Measurements from ENCODE around the gene ASAP3. TPM values are rescaled to one million over a fixed set of nuclear protein-coding genes. Genes with fewer than 3 reads are reported as not detected.

ASAP3 gene
- 10 to 100 TPM; 28.2 to 50.4 TPM for total RNA-seq

DNA sequence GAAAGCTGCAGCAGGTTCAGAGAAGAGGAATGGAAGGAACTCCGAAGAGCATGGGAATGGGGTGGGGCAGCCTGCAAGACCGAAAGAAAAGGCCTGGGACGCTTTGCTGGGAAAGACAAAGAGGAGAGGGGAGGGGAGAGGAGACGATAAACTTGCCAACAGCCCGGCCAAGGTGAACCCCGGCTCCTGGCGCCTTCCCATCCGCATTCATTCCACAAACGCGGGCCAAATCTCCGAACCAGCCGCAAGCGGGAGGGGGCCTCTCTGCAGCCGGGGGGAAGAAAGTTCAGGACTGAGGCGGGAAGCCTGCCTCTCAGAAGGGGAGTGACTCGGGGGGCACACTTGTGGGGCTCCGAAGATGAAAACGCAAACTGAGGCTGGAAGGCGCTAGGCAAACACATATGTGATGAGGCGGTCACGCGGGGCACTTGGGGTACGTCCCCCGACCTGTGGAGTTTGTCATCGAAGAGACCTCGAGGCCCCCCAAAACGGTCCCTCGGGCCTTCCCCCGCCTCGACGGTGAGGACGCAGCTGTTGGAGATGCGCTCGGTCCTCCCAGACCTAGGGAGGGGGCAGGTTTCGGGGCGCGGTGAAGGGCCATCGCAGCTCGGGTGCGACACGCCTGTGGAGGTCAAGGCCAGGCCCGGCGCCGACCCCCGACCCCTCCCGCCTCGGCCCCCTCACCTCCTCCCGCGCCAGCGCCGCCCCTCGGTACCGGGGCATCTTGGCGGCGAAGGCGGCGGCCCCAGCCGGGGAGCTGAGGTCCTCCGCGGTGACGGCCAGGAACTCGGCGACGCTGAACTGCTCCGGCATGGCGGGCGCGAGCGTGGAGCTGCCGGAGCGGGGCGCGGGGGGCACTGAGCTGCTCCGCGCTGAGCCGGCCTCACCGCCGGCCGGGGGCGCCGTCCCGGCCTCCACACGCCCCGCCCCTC, at the start of gene ASAP3:
Gene ASAP3 (minus strand): TSS at position 859 of the 932 bp plus-strand sequence. CDS start 46 bp downstream, at position 813.
- Histone ChIP-seq H3K27me3 (replicated peaks; ENCODE audit: insufficient read depth) (no peaks in the 10 kb centered on the region), H3K27ac (peak within 1 kb of the TSS; percentile 68 to 79), H3K4me1 (ENCODE audit: control insufficient read depth in 1 of 2, low read depth in 2 of 2) (peaks cover 0 to 41% of the 10 kb centered on the region in 2 donors), H3K4me3 (peak within 1 kb of the TSS; percentile 91), H3K36me3 (no peaks in the 10 kb centered on the region), H3K9me3 (no peaks in the 10 kb centered on the region)
- DNase-seq (ENCODE audit: low spot score) (no peak), ATAC-seq (ENCODE audit: insufficient number of reproducible peaks, low FRiP score, low read depth) (peak; percentile 4)
- TF ChIP-seq, protein P1, sequence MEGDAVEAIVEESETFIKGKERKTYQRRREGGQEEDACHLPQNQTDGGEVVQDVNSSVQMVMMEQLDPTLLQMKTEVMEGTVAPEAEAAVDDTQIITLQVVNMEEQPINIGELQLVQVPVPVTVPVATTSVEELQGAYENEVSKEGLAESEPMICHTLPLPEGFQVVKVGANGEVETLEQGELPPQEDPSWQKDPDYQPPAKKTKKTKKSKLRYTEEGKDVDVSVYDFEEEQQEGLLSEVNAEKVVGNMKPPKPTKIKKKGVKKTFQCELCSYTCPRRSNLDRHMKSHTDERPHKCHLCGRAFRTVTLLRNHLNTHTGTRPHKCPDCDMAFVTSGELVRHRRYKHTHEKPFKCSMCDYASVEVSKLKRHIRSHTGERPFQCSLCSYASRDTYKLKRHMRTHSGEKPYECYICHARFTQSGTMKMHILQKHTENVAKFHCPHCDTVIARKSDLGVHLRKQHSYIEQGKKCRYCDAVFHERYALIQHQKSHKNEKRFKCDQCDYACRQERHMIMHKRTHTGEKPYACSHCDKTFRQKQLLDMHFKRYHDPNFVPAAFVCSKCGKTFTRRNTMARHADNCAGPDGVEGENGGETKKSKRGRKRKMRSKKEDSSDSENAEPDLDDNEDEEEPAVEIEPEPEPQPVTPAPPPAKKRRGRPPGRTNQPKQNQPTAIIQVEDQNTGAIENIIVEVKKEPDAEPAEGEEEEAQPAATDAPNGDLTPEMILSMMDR (IDR thresholded peaks at IDR 0.05) = no peak

DNA sequence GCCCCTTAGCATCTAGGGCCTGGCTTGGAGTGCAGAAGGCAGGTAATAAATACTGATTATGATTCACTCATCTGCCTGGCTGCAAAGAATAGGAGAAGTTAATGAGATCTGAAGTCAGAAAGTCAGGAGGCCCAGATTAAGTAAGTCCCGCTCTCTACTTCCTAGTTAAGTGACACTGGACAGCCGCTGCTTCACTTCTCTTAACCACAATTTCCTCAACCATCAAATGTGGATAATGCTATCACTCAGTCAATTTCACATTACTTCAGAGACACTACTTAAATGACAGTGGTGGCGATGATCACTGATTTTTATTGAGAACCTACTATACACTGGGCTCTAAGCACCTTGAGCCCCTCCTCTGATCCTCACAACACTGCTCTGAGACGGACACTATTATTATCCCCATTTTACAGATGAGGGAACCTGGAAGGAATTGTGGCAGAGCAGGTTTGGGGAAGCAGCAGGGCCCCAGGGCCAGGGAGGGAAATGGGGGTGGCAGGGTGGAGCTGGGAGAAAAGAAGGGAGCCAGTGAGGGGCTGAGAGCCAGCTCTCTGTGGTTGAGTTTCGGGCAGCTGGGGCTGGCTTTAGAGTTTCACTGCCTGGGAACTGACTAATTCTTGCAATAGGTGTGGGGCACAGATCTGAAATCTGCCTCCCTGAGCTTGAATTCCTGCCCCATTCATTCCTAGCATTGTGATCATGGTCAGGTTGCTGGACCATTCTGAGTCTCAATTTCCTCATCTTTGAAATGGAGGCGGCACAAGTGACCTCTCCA, 49.5 kb upstream of the ASAP3 start:
- H3K9me3 ChIP-seq = no peaks in the 10 kb centered on the region
- H3K36me3 ChIP-seq = no peaks in the 10 kb centered on the region
- no peak overlapping the region for H3K4me3 ChIP-seq
- peaks cover 13 to 18% of the 10 kb centered on the region in 2 donors for H3K4me1 ChIP-seq (ENCODE audit: control insufficient read depth in 1 of 2, low read depth in 2 of 2)
- TF ChIP-seq, protein P1 (IDR thresholded peaks at IDR 0.05) = no peak
- H3K27me3 ChIP-seq (replicated peaks; ENCODE audit: insufficient read depth) = no peaks in the 10 kb centered on the region
- ATAC-seq (ENCODE audit: insufficient number of reproducible peaks, low FRiP score, low read depth) (no peak), DNase-seq (ENCODE audit: low spot score) (no peak)
- H3K27ac ChIP-seq = no peak overlapping the region

DNA sequence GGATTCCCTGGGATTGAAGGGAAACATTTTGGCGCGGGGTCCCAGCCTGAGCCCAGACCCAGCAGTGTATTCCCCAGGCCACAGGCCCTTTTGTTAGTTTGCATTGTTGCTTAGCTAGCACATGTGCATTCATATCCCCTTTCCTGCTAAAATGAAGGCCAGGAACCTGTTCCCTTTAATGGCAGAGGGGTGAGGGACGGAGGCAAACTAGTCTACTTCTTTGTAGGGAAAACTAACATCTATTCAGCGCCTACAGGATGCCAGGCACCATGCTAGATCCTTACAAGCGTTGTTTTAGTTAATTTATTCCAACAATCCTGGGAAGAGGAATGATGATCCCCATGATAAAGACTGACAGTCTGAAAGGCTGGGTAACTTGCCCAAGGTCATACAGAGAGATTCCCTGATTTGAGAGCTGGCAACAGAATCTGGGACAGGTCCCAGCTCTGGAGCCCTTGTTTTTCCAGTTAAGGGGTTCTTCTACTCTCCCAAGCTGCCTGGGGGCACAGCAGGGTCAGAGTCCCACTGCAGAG, 47.6 kb upstream of the ASAP3 start:
- ATAC-seq (ENCODE audit: insufficient number of reproducible peaks, low FRiP score, low read depth) = no peak
- TF ChIP-seq, protein P1 (IDR thresholded peaks at IDR 0.05) = peak; percentile 2
- Histone ChIP-seq H3K4me1 (ENCODE audit: control insufficient read depth in 1 of 2, low read depth in 2 of 2) (peaks cover 13 to 26% of the 10 kb centered on the region in 2 donors), H3K36me3 (no peaks in the 10 kb centered on the region), H3K27ac (peak overlapping the region in 1 of 2 donors; percentile 41), H3K9me3 (no peaks in the 10 kb centered on the region), H3K27me3 (replicated peaks; ENCODE audit: insufficient read depth) (no peaks in the 10 kb centered on the region), H3K4me3 (peak overlapping the region; percentile 76)
- no peak for DNase-seq (ENCODE audit: low spot score)

DNA sequence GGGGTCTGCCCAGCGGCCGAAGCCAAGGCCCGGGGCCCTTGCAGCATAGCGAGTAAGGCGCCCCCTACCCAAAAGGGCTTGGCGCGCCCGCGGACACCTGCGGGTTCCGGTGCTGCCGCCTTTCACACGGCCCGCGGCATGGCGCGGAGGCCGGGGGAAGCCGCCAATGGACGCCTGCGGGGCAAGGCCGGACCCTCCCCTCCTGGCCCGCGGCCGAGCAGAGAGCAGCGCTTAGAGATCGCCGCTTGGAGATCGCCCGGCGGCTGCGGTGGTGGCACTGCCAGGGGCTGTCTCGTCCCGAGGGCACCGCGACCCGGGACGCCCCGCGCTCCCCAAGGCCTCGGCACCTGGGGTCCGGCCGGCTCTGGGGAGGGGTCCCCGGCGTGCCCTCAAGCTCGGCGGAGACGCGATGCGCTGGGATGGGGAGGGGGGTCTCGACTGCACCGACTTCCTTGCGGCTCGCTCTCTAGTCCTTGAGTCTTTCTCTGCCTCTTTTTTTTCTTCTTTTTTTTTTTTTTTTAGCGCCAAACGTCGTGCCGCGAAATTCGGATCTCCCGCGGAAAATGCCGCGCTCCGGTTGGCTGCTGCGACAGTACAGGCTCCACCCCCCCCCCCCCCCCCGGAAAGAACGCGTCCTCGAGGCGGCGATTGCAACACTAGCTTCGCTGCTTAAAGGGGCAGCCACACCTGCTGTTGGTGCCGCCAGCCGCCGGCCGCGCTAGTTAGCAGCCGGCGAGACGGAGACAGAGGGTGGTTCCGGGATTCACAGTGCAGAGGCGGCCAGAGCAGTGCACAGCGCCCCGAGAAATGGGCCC, 47.0 kb upstream of the ASAP3 start, which contains the start of gene E2F2:
Gene E2F2 (minus strand): TSS at position 487 of the 815 bp plus-strand sequence. CDS start 440 bp downstream, at position 47.
- Histone ChIP-seq H3K9me3 (no peaks in the 10 kb centered on the region), H3K4me1 (ENCODE audit: control insufficient read depth in 1 of 2, low read depth in 2 of 2) (peaks cover 13 to 26% of the 10 kb centered on the region in 2 donors), H3K4me3 (peak within 1 kb of the TSS; percentile 76), H3K27ac (peak within 1 kb of the TSS in 1 of 2 donors; percentile 41), H3K27me3 (replicated peaks; ENCODE audit: insufficient read depth) (no peaks in the 10 kb centered on the region), H3K36me3 (no peaks in the 10 kb centered on the region)
- ATAC-seq (ENCODE audit: insufficient number of reproducible peaks, low FRiP score, low read depth) (no peak), DNase-seq (ENCODE audit: low spot score) (peak; percentile 41)
- TF ChIP-seq, protein P1 (IDR thresholded peaks at IDR 0.05) = peak; percentile 21

Data from thoracic aorta (tissue), 2 donors.